SIG-M5 (cell line): ENCODE results near the gene CA12.

Experiments used
- DNase-seq: peaks from one replicate; lab custom pipeline; 2025; lab: John Stamatoyannopoulos, UW

CA12 gene

DNA sequence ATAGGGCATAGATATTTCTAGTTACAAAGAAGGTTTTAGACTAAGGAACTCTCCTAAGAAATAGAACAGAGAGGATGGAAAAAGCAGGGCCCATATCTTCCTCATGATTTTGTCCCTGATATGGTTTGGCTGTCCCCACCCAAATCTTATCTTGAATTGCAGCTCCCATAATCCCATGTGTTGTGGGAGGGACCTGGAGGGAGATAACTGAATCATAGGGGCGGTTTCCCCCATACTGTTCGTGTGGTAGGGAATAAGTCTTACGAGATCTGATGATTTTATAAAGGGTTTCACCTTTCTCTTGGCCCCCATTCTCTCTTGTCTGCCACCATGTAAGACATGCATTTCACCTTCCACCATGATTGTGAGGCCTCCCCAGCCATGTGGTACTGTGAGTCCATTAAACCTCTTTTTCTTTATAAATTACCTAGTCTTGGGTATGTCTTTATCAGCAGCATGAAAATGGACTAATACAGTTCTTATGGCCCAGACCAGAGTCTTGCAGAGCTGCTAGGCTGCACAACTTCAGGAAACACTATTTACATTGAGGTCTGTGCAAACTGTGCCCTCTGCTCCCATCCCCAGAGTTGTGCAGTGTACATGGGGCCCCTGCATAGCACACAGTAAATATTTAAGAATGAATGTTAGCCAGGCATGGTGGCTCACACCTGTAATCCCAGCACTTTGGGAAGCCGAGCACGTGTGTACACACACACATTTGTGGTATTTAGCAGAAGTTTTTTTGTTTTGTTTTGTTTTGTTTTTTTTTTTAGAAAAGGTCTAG, 20.3 kb upstream of the CA12 start:
- DNase-seq, result no peak

DNA sequence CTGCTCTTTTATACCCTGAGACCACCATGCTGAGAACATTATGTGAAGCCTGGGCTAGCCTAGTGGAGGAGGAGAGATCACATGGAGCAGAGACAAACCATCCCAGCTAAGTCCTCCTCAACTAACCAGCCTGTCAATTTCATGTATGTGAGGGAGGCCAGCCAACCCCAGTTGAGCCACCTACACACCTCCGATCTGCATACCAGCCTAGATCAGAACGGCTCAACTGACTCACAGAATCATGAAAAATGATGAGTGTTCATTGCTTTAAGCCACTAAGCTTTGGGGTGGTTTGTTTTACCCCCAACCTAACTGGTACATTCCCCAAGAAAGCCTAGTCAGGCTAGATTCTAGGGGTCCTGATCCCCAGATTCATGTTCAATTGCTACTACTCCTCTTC, 19.4 kb upstream of the CA12 start:
- no peak for DNase-seq

DNA sequence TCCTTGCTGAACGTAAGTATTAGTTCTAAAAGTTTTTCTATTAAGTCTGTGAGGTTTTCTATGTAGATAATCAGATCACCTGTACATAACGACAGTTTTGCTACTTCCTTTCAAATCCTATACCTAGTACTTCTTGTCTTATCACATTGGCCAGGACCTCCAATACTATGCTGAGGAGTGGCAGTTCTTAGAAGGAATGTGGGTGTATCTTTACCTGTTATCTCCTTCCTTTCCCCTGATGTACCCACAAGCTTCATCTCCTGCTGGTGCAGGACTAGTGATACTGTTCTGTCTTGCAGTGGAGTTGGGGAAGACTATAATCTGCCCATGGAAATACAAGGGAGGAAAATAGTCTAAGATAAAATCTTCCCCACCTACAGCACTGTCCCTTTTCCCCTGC, 16.8 kb upstream of the CA12 start:
- DNase-seq, result no peak

DNA sequence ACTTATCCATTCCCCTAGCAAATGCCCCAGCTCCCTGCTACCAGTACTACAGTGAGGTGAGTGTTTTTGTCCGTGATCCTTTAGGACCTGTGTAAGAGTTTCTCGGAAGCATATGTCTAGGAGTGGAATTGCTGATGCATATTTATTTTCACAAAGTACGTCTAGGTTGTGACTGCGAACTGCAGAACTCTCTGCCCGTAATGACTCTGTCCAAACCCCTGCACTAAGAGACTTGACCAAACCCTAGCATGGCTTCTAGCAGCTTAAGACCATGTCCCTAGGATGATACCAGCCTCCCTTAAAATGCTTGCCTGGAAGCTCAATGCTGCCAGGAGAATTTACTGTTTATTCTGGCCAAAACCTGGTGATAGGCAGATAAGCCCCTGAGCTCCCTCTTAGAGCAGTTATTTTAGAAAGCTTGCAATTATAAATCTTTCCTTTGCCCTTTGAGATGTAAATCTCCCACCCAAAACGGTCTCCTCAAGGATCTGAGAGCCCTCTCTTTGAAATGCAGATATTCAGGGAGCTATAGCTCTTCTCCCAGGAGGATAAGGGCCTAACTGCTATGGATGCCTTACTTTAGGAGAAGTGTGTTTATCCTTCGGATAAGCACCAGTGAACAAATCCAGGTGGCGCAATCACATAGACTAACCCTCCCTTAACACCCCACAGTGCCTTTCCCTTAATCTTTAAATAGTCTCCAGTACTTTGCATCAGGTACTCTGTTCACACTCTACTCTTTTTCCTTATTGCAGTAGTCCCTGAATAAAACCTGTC, 14.7 kb upstream of the CA12 start:
- no peak for DNase-seq

DNA sequence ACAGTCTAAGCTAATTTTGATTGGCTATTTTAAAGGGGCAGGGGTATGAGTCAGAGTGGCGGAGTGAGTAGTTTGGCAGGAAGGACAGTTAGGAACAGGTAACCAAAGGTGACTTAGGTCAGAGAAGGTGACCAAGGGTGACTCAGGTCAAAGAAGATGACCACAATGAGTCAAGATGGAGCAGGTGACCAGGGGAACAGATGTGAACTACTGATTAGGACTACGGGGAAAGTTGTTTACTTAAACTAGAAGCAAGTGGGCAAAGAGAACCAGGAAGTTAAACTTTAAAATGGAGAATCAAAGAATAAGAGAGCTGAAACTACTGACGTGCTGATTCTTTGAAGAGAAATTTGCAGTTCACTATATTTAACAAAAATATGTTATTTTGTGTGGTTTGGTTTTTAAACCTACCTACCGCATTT, 14.1 kb upstream of the CA12 start:
- DNase-seq, result no peak

DNA sequence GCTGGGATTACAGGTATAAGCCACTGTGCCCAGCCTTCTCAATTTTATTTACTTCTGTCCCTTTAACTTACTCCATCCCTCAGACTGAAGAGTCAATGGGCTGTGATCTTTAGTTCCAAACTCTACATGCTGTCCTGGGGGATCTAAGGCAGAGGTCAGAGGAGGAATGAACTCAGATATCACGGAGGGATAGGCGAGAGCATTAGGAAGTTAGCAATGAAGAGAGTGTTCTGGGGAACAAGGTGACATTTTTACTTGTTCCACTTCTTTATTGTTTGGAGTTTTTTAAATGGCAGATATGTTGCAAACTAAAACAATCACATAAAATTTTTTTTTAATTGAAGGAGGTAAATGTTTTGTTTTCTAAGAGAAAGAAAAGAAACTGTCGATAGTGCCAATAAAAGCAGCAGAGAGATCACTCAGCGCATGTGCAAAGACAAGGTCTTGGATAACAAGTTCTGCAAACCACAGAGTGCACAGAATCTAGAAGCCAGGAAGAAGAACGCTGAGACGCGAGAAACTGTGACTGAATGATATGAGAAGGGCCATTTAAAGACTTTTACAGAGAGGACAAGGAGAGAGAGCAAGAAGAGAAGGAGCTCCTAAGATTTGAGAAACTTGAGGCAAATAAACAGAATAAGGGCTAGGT, 10.8 kb upstream of the CA12 start:
- DNase-seq, result no peak

DNA sequence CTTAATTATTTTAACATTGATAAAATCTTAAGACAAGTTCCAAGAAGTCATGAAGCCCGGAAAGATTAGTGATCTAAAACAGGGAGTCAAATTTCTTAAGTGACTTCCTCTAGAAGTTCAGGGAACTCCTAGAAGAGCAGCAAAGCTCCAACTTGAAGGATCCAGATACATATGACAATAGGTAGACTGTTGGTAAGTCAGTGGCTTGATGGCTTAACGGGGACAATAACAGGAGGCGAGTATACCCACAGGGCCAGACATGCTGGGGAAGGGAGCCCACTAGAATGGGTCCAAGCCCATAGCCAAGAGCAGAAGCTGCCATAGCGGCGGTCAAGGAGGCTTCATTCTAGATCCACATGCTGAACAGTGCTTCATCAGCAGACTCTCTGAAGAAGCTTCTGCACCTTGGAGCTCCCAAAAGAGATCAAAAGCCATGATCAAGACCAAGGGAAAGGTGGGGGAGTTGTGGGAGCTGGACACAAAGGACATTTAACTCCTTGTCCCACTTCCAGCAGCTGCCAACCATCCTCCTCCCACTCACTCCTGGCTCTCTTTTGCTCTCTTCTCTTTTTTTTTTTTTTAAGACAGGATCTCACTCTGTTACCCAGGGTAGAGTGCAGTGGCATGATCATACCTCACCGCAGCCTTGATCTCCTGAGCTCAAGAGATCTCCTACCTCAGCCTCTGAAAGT, 10.2 kb upstream of the CA12 start:
- no peak for DNase-seq

DNA sequence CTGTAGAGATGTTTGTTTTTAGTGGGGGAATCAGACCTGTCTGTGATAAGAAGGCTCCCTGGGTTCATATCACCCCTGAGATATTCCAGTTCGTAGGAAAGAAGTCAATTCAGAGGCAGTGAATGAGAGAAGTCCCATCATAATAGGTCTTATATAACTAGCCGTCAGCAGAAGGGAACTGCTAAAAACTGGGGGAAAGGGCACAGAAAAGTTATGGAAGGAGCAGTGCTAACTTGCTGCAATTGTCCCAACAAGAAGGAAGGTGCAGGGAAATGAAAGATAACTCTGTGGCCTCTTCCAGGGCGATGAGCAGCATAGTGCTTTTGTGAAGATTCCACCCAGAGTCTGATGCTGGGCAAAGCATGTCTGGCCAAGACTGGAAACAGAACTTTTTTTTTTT, 9.0 kb upstream of the CA12 start:
- DNase-seq, result no peak

DNA sequence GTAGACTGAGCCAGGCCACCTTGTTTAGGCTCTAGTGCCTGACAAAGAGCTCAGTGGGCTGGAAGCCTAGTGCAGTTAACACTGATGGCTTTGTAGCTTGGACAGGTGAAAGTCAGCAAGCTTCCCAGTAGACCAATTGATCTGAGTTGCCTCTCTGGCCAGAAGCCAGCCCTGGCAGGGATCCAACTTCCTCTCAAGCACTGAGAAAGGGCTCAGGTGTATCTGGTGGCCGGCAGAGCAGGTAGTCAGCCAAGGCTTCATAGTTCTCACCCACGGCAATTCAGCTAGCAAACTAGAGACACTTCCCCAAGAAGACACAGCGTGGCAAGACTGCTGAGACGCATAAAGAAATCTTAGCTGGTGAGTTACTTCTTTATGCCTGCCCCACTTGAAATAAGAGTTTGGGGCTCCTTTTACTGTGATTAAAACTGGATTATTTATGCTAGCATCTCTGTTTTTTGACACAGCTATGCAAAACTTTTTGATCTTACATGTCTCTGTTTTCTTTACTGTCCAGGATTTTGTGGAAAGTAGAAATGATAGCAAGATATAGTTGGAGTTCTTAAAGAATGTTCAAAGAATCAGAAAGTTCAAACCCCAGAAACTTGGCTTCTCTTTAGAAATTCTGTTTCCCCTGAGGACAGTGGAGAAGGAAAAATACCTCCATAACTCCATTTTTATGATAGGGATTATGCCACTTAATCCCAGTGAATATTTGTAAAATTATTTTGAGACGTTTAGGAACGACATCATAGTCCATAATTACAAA, 8.4 kb upstream of the CA12 start:
- DNase-seq, result no peak

DNA sequence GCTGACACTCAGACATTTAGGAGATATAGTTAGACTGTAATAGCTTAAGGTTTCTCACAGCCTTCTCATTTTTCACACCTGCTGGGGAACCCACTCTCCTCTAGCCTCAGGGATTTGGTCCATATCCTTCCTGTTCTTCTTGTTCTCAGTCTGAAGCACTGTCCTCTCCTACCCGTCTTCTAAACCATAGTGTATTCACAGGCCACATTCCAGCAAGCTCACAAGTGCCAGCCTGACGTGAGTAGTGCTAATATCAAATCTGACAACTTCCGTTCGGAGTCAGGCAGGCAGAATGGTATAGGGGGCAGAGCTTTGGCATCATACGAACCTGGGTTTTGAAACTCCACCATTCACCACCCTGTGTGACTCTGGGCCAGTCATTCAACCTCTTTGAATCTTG, 6.9 kb upstream of the CA12 start:
- no peak for DNase-seq

DNA sequence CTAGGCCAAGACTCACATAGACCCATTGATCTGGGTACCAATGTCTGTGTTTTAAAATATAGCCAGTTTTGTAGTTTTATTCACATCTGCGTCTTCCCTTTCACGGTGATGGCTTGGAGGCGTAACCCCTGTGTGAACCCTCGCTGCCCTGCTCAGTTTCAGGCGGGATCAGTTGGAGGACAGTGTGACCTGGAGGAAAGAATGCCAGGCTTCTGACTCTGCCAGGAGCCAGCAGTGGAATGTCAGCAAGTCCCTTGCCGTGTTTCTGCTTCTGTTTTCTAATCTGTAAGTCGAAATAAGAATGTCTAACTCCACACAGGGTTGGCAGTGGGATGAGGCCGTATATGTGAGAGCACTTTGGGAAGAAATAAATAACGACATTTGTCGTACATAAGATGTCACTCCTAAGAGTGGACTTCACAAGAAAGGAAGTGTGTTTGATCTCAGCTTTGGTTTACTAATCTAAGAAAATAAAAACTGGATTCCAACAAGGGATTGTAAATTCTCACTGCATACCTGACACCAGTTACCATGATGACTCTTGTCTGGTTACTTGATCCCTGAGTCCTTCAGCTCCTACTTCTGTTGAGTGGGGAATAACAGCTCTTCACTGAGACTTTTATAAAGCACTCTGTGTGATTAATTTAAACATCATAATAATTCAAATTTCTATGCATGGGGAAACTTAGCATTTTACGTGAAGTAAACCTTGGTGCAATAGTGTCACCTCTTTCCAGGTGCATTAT, 6.3 kb upstream of the CA12 start:
- DNase-seq, result no peak

DNA sequence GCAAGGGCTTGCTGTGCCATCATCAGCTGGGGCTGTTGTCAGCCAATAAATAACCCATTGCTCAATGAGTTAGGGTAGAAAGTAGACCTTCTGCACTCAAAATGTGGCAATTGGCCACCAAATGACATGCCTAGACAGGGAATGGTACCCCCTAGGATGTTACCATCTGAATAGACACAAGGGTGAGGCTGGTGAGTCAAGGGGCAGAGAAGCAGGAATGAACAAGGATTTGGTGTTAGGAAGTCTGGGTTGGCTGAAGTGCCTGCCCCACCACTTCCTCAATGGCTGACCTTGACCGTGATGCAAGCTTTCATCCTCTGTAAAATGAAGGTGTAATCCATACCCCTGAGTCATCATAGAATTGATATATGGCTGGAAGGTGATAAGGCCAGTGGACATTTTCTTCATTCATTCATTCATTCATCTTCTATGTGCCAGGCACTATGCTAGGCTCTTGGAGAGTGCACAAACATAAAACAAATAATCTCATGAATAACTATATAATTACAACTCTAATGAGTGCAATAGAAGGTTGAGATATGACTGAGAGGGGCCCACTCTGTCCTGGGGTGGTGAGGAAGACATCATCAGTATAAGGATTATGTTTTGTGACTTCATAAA, 4.4 kb upstream of the CA12 start:
- no peak for DNase-seq

DNA sequence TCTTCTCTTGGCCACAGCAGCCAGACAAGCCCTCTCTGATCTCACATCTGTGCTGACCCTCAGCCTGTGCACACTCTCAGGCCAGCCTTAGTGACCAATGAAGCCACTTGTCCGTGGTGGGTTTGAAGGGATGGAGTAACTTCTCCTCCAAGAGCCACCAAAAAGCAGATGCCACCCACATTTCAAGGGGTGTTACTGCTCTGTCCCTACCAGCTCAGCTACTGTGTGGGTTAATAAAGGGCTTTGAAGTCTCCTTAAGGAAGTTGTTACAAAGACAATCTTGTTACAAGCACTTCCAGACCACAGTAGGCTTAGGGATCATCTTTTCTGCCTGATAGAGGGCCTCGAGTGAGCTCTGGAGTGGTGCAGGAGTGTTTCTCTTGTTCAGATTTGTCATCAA, 3.3 kb upstream of the CA12 start:
- DNase-seq, result no peak

DNA sequence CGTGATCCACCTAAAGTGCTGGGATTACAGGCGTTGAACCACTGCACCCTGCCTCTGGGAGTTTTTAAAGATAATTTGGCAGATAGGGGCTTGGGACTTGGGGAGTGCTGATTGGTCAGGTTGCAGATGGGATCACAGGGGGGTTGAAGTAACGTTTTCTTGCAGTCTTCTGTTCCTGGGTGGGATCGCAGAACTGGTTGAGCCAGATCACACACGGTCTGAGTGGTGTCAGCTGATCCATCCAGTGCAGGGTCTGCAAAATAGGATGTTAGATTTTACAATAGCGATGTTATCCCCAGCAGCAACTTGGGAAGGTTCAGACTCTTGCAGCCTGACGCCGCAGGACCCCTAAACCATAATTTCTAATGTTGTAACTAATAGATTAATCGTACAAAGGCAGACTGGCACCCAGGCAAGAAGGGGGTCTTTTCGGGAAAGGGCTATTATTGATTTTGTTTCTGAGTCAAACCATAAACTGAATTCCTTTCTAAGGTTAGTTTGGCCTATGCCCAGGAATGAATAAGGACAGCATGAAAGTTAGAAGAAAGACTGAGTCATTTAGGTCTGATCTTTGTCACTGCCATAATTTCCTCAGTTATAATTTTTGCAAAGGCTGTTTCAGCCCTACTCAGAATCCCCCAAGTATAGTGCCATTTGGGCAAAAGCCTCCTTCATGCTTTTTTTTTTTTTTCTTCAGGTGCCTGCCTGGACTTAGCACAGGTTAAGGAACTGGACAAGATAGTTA, 1.5 kb upstream of the CA12 start:
- no peak for DNase-seq

DNA sequence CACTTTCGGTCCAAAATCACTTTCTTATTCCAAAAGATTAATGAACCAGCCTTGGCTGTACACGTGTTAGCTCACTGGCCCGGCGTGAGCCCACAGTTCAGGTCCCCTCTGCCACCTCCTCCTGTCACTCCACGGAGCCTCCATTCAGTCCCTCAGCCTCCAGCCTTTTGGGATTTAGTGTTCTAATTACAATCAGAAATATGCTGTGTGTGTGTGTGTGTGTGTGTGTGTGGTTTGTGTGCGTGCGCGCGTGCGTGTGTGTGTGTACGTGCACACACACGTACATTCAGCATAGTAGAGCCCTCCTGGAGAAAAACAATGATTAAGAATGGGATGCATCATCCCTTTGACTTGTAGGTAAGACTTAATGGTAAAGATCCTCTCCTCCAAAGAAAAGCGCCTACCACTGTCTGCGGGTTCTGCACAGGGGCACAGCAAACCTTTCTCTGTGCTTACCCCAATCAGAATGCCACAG, 801 bp downstream of the CA12 start:
- no peak for DNase-seq

DNA sequence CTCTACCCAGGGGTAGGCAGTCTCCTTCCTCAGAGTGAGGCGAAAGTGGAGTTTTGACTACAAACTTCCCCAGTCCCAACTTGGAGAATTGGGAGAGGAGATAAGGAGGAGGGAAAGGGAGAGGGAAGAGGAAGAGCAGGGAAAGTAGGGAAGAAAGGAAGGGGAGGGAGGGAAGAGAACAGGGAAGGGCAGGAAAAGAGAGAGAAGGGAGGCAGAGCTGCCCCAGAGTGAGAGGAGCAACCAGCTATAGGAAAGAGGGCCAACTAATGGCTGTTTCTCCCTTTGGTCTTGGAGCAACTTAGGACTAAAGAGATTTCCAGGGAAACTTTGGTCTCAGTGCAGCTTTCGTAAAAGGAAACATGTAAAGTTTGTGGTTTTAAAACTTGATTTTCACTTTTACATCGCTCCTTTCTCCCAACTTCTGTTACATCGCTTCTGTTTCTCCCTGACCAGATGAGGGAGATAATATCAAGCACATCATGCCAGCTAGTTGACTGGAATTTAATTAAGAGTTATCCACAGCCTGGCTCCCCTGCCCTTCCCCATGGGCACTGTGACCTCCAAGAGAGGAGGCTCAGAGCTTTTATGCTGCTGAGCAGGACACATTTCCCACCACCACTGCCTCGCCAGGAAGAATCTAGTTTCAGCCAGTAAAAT, 1.4 kb downstream of the CA12 start:
- DNase-seq, result no peak

DNA sequence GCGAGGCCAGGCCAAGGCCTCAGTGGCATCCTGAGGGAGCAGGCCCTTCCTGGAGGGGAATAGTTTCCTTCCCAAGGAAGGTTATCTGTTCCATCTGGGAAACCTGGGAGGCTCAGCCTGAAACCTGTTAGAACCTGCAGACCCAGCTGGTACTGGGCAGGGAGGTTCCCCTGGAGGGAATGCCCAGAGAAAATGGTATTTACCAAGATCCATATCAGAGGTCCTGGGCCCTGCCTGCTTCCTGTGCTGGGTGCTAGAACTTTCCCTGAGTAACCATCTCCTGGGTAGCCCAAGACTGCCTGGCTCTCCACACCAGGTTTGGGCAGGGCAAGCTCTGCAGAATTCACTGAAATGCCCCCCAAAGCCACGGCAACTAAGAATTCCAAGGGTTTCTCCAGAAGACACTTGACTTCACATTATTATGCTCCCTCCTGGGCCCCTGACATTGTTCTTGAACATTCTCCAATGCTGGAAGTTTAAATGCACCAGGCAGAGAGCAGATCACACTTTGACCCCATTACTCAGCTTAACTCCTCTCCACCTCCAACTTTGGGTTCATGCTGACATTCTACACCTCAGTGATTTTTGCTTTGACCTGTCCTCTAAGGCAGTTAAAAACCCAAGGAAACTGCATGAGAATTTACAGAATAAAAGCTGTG, 2.0 kb downstream of the CA12 start:
- no peak for DNase-seq

DNA sequence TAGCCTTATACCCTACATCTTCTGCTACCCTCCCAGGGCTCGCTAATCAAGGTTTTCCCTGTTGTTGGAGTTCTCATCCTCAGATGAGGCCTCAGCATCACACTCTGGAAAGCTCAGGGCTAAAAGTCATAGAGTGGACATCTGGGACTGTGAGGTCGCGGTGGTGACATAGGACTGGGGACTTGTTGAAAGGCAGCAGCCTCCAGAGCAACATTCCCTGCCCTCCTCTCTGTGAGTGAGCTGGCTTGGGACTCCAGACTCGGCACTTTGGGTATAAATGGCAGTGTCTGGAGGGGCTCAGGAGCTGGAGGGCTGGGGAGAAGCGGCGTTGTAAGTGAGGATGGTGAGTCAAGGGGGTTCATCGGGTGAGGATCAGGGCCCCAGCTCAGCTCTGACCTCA, 2.7 kb downstream of the CA12 start:
- DNase-seq, result no peak
